ENCODE data around the gene UNK.

DNA sequence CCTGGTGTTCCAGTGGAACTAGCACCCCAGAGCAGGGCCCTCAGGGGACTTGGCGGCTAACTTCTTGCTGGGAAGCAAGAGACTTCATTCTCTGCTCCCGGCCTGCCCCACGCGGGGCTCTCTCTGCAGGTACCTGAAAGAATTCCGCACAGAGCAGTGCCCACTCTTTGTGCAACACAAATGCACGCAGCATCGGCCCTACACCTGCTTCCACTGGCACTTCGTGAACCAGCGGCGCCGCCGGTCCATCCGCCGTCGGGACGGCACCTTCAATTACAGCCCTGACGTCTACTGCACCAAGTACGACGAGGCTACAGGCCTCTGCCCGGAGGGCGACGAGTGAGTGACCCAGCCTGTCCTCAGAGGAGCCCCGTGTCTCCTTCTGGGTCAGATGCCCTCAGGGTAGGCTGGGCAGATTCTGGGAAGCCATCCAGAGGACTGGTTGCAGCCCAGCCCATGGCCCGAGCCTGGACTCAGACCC is 25.1 kb downstream of the UNK start:
- TF ChIP-seq, protein P1, sequence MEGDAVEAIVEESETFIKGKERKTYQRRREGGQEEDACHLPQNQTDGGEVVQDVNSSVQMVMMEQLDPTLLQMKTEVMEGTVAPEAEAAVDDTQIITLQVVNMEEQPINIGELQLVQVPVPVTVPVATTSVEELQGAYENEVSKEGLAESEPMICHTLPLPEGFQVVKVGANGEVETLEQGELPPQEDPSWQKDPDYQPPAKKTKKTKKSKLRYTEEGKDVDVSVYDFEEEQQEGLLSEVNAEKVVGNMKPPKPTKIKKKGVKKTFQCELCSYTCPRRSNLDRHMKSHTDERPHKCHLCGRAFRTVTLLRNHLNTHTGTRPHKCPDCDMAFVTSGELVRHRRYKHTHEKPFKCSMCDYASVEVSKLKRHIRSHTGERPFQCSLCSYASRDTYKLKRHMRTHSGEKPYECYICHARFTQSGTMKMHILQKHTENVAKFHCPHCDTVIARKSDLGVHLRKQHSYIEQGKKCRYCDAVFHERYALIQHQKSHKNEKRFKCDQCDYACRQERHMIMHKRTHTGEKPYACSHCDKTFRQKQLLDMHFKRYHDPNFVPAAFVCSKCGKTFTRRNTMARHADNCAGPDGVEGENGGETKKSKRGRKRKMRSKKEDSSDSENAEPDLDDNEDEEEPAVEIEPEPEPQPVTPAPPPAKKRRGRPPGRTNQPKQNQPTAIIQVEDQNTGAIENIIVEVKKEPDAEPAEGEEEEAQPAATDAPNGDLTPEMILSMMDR (IDR thresholded peaks at IDR 0.05; ENCODE audit: poor library complexity) = no peak
- TF ChIP-seq EZH2 (IDR thresholded peaks at IDR 0.05; ENCODE audit: borderline replicate concordance) = no peak
- TF ChIP-seq EZH2phosphoT487 (IDR thresholded peaks at IDR 0.05; ENCODE audit: low read depth, severe bottlenecking, unreplicated experiment) = no peak
